Epithelial cell of esophagus (primary cell): ENCODE data around the gene GHRH.

Source experiments
- DNase-seq: peaks from one replicate; pipeline ENCODE4 v3.0.0; 2010; ENCODE audit warnings: low read depth
- H3K4me3 ChIP-seq: 2 replicates; pipeline ENCODE4 v1.5.1; 2011; ENCODE audit warnings: mild to moderate bottlenecking, low read length, control low read depth
- CTCF ChIP-seq: IDR thresholded peaks from 2 replicates; pipeline ENCODE4 v1.5.1; 2011; ENCODE audit warnings: low read depth, mild to moderate bottlenecking, low read length, control low read depth, inconsistent platforms; ENCODE audit not compliant: insufficient read depth; ENCODE audit errors: missing control alignments

GHRH gene

GRCh38 chr20:37205130-37205529, 56.5 kb downstream of the GHRH start:
- DNase-seq: no peak
- no peak overlapping the region for H3K4me3 ChIP-seq
- no peak for TF ChIP-seq CTCF

DNA sequence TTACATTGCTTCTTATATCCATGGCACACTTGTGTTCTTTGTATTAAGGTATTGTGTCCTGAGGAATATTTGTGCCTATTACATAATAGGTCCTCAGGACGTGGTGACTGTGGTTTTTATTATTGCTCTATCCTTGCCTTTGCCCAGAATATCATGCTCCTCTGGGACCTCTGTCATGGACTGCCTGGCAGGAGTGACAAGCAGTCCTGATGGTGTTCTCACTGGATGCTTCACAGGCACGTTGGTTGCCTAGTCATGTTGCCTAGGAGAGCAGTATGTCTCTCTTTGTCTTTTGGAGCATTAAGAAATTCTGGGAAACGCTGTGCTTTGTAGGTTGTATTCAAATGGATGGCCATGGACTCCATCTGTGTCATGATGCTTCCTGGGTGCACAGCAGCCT, 57.6 kb downstream of the GHRH start:
- DNase-seq: no peak
- TF ChIP-seq CTCF: no peak
- H3K4me3 ChIP-seq: no peak overlapping the region

- DNase-seq: peak; percentile 87
- no peak overlapping the region for H3K4me3 ChIP-seq
- TF ChIP-seq CTCF: peak; percentile 89
These were observed 59.2 kb downstream of the GHRH start for GRCh38 chr20:37202267-37202943.

DNA sequence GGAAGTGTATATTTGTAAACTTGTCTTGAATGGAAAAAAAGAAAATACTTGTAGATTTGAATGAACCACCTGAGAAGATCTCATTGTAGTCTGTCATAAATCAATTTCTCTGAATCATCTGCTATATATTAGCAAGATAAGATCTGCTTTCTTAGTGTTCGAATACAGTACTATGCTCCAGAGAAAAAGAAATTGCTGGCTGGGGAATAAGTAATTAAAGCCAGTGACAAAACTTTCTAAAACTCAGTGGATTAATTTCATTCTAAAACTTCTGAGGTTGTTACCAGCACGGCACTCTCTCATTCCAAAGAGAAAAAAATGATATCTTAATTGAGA, 59.8 kb downstream of the GHRH start:
- no peak for DNase-seq
- no peak for TF ChIP-seq CTCF
- no peak overlapping the region for H3K4me3 ChIP-seq
